ENCODE results near the gene DLL3.

- no peak for TF ChIP-seq POLR2AphosphoS5 (IDR thresholded peaks at IDR 0.05)
- TF ChIP-seq CTCF (IDR thresholded peaks at IDR 0.05): no peak
Measured at GRCh38 chr19:39473443-39473960, 25.2 kb upstream of the DLL3 start.
